Raji (cell line): ENCODE results near the gene MBLAC1.

ENCODE experiments used
- POLR2A ChIP-seq: IDR thresholded peaks from 2 replicates; pipeline ENCODE4 v1.6.1; 2011; ENCODE audit warnings: low read depth, low read length, control low read depth; ENCODE audit not compliant: insufficient read depth

Gene MBLAC1

DNA sequence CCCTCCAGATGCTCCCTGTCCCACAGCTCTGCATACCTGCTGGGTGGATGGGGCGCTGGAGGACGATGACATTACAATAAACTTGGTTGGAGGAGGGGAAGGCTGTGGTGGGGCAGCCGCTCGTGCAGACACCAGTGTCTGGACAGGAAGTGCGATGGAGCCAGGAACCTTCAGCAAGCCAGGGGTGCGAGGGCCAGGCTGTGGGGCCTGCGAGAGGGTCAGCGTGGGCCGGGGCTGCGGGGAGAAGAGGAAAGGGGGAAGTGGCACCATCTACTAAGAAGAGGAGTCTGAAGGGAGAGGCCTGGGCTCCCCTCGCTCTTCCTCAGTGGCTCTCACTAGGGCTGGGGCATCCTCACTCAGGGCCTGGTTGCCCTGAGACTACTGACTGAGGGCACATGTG, 18.9 kb upstream of the MBLAC1 start:
- no peak for TF ChIP-seq POLR2A

- TF ChIP-seq POLR2A, result no peak
Measured at GRCh38 chr7:100109521-100110163, 17.1 kb upstream of the MBLAC1 start.

DNA sequence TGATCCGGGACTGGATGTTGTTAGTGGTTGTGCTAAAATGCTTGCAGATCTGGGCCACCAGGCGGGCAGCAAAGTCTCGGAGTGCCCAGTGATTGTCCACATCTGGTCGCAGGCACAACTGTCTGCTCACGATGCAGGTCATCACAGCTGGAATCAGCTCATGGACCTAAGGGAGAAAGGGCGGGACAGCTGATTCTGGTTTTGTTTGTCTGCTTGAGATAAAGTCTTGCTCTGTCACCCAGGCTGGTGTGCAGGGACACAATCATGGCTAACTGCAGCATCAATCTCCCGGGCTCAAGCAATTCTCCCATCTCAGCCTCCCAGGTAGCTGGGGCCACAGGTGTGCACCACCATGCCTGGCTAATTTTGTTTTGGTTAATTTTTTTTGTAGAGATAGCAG, 15.6 kb upstream of the MBLAC1 start:
- TF ChIP-seq POLR2A, result no peak

DNA sequence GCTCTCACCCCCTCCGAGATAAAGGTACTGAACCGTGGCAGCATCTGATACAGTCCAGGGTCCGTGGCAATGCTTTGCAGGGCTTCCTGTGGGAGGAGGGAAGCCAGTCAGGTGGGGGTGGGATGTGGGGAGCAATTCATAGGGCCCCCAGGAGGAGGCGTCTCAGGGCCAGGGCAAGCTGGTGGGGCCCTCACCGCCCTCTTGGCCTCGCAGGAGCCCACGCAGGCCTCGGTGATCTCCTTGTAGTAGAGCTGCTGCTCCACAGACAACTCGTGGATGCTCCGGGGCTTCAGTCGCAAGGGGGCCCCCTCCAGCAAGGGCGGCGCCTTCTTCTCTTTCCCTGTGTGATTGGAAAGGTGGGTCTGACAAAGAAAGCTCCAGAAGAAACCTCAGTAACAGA, 14.9 kb upstream of the MBLAC1 start:
- no peak for TF ChIP-seq POLR2A

DNA sequence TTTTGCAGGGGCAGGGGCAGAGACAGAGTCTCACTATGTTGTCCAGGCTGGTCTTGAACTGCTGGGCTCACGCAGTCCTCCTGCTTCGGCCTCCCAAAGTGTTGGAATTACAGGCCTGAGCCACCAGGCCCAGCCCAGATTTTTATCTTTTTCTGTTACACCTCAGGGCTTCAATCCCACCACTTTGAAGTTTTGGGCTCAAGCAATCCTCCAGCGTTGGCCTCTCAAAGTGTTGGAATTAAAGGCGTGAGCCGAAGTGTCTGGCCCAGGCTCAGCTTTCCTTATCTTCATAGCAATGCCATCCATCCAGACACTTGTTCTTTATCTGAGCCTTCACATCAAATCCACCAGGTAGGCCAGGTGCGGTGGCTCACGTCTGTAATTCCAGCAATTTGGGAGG, 11.7 kb upstream of the MBLAC1 start:
- no peak for TF ChIP-seq POLR2A

DNA sequence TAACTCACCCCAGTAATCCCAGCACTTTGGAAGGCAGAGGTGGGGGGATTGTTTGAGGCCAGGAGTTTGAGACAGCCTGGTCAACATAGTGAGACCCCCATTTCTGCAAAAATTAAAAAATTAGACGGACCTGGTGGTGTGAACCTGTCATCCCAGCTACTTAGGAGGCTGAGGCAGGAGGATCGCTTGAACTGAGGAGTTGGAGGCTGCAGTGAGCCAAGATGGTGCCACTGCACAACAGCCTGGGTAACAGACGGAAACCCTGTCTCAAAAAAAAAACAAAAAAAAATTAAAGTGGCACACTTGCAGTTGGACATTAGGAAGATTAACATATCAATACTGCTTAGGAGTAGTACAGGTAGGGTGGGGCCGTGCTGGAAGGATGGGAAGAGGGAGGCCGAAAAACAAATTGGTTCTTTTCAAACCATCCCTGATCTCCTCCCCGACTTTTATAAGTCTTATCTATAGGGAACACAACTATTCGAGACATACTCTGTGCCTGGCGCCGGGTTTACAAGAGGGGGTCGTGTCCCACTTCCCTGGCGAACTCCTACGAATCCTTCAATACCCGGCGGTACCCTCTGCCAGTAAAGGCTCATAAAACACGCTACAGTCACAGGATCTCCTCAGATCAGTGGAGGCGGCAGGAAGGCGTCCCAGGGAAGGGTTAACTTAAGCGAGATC, 8.2 kb upstream of the MBLAC1 start:
- no peak for TF ChIP-seq POLR2A

DNA sequence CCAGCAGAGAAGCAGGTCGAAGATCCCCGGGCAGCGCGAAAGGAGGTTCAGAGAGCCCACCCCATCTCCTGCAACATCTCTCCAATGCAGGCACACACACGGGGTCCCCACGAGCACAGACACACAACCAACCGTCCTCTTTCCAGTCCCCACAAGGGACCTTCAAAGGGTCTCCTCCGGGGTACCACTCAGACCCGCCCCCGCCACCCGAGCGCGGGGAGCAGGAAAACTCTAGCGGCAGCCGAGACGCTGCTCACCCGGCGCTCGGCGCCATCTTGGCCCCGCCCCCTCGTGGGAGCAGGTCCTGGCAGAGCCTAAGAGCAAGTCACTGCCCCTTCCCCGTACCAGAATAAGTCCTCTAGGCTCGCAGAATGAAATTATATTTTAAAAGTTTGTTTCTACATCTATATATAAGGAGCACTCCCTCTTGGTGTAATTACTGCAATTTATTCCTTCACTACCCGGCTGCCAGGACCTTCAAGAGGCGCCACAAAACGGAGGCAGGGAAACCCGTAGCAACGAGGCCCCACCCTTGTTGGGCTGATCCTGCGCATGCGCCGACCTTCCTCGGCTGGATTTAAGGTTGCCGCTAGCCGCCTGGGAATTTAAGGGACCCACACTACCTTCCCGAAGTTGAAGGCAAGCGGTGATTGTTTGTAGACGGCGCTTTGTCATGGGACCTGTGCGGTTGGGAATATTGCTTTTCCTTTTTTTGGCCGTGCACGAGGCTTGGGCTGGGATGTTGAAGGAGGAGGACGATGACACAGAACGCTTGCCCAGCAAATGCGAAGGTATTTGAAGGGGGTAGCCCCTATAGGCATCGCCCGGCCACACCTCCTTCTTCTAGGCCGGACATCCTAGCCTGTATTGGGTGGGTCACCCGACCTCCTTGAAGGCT, 7.4 kb upstream of the MBLAC1 start, which contains the start of the genes CNPY4 and TAF6:
CNPY4 (plus strand) TSS at position 563 of the 898 bp plus-strand sequence; CDS start at position 674, 111 bp downstream.
TAF6 (minus strand) TSS at position 287 of the 898 bp plus-strand sequence. CDS start 5,149 bp downstream, outside the sequence.
- TF ChIP-seq POLR2A, result peak; percentile 75

DNA sequence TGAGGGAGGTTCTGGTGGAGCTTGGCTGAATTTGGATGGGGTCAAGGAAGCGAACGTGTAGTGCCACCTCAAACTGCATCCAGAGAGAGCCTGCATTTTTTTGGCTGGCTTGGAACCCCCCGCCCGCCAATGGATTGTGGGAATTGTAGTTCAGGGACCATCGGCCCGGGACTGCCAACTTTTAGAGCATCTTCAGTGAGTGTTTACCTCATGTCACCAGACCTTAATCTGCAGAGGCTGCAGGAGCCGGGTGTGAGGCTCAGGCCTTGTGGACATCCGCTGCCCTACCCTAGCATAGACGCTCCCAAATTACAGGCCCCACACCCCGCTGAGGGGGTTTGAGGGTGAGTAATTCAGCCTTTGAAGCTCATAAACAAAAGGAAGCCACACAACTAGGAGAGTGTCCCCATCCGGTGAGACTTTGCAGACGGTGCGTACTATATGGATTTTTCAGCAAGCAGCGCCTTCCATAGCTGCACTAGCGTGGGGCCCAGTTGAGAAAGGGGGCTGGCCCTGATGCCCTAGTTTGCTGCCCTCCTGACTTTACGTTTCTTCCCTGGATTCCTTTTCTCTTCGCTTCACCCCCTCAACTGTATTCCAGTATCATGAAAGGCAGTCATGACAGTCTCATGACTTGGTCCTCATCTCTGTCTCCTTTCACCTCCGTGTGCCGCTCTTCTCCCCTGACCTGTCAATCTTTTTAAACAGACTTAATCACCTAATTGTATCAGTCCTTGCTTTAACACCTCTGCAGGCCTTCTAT, 6.6 kb upstream of the MBLAC1 start:
- TF ChIP-seq POLR2A, result no peak

DNA sequence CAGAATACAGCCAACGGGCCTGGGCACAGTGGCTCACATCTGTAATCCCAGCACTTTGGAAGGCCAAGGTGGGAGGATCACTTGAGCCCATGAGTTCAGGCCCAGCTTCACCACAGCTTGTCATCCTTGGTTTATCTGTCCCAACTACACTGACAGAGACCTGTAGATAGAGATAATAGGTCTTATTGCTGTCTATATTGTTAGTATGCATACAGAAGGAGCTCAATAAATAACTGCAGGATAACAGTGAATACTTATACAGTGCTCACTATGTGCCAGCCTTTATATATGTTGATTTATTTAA, 6.1 kb upstream of the MBLAC1 start:
- TF ChIP-seq POLR2A, result no peak

DNA sequence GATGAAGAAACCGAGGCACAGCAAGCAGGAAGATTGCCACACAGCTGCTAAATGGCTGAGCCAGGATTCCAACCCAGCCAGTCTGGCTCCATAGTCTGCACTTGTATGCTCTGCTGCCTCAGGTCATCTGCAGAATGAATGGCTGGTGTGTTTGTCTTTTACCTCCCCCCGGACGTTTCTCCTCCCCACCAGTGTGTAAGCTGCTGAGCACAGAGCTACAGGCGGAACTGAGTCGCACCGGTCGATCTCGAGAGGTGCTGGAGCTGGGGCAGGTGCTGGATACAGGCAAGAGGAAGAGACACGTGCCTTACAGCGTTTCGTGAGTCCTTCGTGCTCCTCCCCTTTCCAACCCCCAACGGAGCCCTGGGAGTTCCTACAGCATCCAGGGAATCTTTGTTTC, 4.7 kb upstream of the MBLAC1 start:
- no peak for TF ChIP-seq POLR2A

DNA sequence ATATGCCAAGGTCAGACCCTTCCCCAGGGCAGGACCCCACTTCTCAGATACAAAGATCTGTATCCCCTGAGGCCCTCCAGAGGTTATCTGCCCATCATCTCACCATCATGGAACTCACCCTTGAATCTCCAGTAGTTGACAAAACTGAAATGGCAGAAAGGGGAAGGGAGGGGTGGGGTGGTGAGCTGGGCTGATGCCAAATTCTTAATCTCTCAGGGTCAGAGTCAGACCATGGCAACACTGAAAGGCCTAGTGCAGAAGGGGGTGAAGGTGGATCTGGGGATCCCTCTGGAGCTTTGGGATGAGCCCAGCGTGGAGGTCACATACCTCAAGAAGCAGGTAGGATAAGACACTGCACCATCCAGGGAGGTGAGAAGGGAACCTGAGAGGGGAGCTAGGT, 4.2 kb upstream of the MBLAC1 start:
- TF ChIP-seq POLR2A, result no peak

- TF ChIP-seq POLR2A, result no peak
Measured at GRCh38 chr7:100124301-100125230, 2.2 kb upstream of the MBLAC1 start.

DNA sequence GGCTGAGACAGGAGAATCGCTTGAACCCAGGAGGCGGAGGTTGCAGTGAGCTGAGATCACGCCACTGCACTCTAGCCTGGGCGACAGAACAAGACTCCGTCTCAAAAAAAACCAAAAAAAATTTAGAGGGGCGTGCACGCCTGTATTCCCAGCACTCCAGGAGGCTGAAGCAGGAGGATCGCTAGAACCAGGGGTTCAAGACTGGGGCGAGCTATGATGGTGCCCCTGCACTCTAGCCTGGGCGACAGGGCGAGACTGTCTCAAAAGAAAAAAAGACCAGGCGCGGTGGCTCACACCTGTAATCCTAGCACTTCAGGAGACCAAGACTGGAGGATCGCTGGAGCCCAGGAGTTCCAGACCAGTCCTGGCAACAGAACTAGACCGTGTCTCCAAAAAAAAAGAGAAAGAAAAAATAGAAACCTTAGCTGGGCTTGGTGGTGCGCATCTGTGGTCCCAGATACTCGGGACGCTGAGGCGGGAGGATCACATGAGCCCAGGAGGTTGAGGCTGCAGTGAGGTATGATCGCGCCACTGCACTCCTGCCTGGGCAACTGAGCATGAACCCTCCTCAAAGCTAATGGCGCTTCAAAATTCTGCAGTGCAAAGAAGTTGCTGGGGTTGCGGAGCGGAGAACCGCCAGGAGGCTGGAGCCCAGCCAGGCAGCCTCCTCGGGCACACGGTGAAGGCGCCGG, 382 bp upstream of the MBLAC1 start:
- TF ChIP-seq POLR2A, result no peak

DNA sequence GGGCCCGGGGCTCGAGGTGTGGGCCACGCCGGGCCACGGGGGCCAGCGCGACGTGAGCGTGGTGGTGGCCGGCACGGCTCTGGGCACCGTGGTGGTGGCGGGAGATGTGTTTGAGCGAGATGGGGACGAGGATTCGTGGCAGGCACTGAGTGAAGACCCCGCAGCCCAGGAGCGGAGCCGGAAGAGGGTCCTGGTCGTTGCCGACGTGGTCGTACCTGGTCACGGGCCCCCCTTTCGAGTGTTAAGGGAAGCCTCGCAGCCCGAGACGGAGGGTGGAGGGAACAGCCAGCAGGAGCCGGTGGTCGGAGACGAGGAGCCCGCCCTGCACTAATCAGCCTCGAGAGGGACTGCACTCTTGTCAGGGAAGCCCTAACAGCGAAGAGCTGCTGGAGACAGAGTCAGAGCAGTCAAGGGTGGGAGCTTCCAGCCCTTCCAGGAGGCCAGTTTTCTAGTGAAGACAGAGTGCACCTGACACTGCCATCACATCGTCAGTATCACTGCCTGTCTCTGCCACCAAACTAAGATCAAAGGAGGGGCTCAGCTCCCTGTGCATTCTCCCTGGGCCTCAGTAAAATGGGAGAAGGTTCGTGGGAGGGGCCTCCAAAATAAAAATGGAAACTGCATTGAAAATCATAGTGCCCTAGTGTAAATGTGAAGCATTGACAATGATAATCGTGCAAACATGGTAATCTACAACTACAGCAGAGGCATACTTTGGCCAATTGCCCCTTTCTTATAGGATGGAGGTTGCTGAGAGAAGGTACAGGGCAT, 1.3 kb downstream of the MBLAC1 start:
- TF ChIP-seq POLR2A, result 0 out of 2 replicates have a peak, but pooled peaks have one; percentile 12
